HCT116 (cell line): Measurements from ENCODE around the gene CCDC112. TPM values are rescaled to one million over a fixed set of nuclear protein-coding genes. Genes with fewer than 3 reads are reported as not detected.

ENCODE experiments used
- ATAC-seq: fragments of 200-7000 bp; cut with Tn5 transposase; 2 replicates; pipeline ENCODE4 v1.9.1; 2020; ENCODE audit warnings: mild to moderate bottlenecking, moderate library complexity
- BruUV-seq: library from RNA; stranded (reverse); fragments of 400-500 nt; replicated peaks from 2 replicates; lab custom pipeline; 2021; lab: Mats Ljungman, UMichigan
- CTCF ChIA-PET: fragments of 300-600 bp; sonication (Branson Sonifier 250); formaldehyde crosslinking; loops from one replicate; lab custom pipeline; 2021; ENCODE audit warnings: antibody characterized with exemption; lab: Charles Lee
- POLR2A ChIA-PET: fragments of 300-600, 350-600 bp; sonication (Branson Sonifier 250); formaldehyde crosslinking; loops from one replicate; lab custom pipeline; 2021; ENCODE audit warnings: antibody characterized with exemption; lab: Charles Lee
- RAD21 ChIA-PET, 2 experiments: fragments of 300-600 bp; sonication (Branson Sonifier 250); formaldehyde crosslinking; loops; one replicate each; lab custom pipeline; 2023; ENCODE audit warnings: low total read pairs in 2 of 2; ENCODE audit not compliant: uncharacterized antibody in 2 of 2, unreplicated experiment in 2 of 2, low non-redundant PET in 1 of 2; lab: Charles Lee
- DNase-seq: peaks from one replicate; pipeline ENCODE4 v3.0.0-alpha.2; 2010; ENCODE audit warnings: low read depth, low spot score
- H2AFZ ChIP-seq: fragments of 200-600 bp; shearing (Covaris generic), sonication (generic); 2 replicates; pipeline ENCODE4 v1.6.1; 2017; ENCODE audit warnings: low read depth, mixed run types, mixed read lengths, antibody characterized with exemption, low read length; ENCODE audit not compliant: poor library complexity, severe bottlenecking
- H3K27ac ChIP-seq: 2 replicates; pipeline ENCODE4 v1.5.1; 2012; ENCODE audit warnings: low read depth, low read length
- H3K27me3 ChIP-seq: fragments of 200-600 bp; sonication (generic); 2 replicates; pipeline ENCODE4 v1.6.1; 2016; ENCODE audit warnings: mixed run types, low read length, mixed read lengths; ENCODE audit not compliant: insufficient read depth
- H3K36me3 ChIP-seq, 2 experiments: fragments of 200-500 bp in 1 of 2; fragments of 200-600 bp in 1 of 2; sonication (Bioruptor generic) in 1 of 2; sonication (generic) in 1 of 2; 2 replicates each; pipeline versions ENCODE4 v1.5.1 to v1.6.1; 2014 to 2016; ENCODE audit warnings: low read length in 2 of 2, inconsistent platforms in 1 of 2, mixed read lengths in 1 of 2, mixed run types in 1 of 2; ENCODE audit not compliant: insufficient read depth in 2 of 2, control insufficient read depth in 1 of 2
- H3K4me1 ChIP-seq, 2 experiments: fragments of 200-600 bp in 1 of 2; sonication (generic) in 1 of 2; 2 replicates each; pipeline versions ENCODE4 v1.5.1 to v1.6.1; 2012 to 2017; ENCODE audit warnings: low read length in 2 of 2, inconsistent platforms in 1 of 2, mild to moderate bottlenecking in 1 of 2, mixed read lengths in 1 of 2, mixed run types in 1 of 2, moderate library complexity in 1 of 2; ENCODE audit not compliant: insufficient read depth in 2 of 2, control insufficient read depth in 1 of 2
- H3K4me2 ChIP-seq: fragments of 200-600 bp; sonication (generic); 2 replicates; pipeline ENCODE4 v1.6.1; 2017; ENCODE audit warnings: mixed run types, low read length, mixed read lengths
- H3K4me3 ChIP-seq, 2 experiments: fragments of 200-600 bp in 1 of 2; sonication (generic) in 1 of 2; replicated peaks in 1 of 2; 2 replicates each; pipeline ENCODE4 v1.5.1; 2011 to 2016; ENCODE audit warnings: low read length in 2 of 2, control low read depth in 1 of 2, low read depth in 1 of 2, mild to moderate bottlenecking in 1 of 2, mixed read lengths in 1 of 2, mixed run types in 1 of 2
- H3K79me2 ChIP-seq: fragments of 200-600 bp; sonication (generic); 2 replicates; pipeline ENCODE4 v1.6.1; 2017; ENCODE audit warnings: mild to moderate bottlenecking, mixed run types, low read length, moderate library complexity, mixed read lengths; ENCODE audit not compliant: insufficient read depth
- H3K9ac ChIP-seq: fragments of 200-600 bp; sonication (generic); 2 replicates; pipeline ENCODE4 v1.6.1; 2016; ENCODE audit warnings: low read length, mixed read lengths
- H3K9me2 ChIP-seq: fragments of 200-600 bp; sonication (generic), shearing (Covaris generic); 2 replicates; pipeline ENCODE4 v1.6.1; 2017; ENCODE audit warnings: mixed run types, mild to moderate bottlenecking, moderate library complexity; ENCODE audit not compliant: insufficient read depth
- H3K9me3 ChIP-seq, 2 experiments: fragments of 200-500 bp in 1 of 2; fragments of 200-600 bp in 1 of 2; sonication (Bioruptor generic) in 1 of 2; sonication (generic) in 1 of 2; 2 replicates each; pipeline ENCODE4 v1.6.1; 2014 to 2017; ENCODE audit warnings: low read length in 2 of 2, mixed read lengths in 2 of 2, inconsistent platforms in 1 of 2, low read depth in 1 of 2, mild to moderate bottlenecking in 1 of 2, mixed run types in 1 of 2, moderate library complexity in 1 of 2; ENCODE audit not compliant: control insufficient read depth in 1 of 2, insufficient read depth in 1 of 2
- H4K20me1 ChIP-seq: fragments of 200-600 bp; sonication (generic), shearing (Covaris generic); 2 replicates; pipeline ENCODE4 v1.6.1; 2017; ENCODE audit warnings: mixed run types, mild to moderate bottlenecking, moderate library complexity; ENCODE audit not compliant: insufficient read depth
- CEBPB ChIP-seq: IDR thresholded peaks from 2 replicates; pipeline ENCODE4 v1.6.1; 2012; ENCODE audit warnings: low read depth
- CTCF ChIP-seq, 3 experiments: fragments of 200-600 bp in 1 of 3; sonication (generic) in 1 of 3; IDR thresholded peaks in 2 of 3; conservative IDR thresholded peaks in 1 of 3; 2 replicates each; pipeline ENCODE4 v1.5.1; 2012 to 2017; ENCODE audit warnings: low read depth in 2 of 3, low read length in 2 of 3, antibody characterized with exemption in 1 of 3, borderline replicate concordance in 1 of 3, control low read depth in 1 of 3, mild to moderate bottlenecking in 1 of 3, mixed read lengths in 1 of 3, mixed run types in 1 of 3, moderate library complexity in 1 of 3; ENCODE audit not compliant: insufficient read depth in 1 of 3
- EGR1 ChIP-seq: IDR thresholded peaks from 2 replicates; pipeline ENCODE4 v1.6.1; 2012; ENCODE audit warnings: low read depth
- ELF1 ChIP-seq: IDR thresholded peaks from 2 replicates; pipeline ENCODE4 v1.6.1; 2012; ENCODE audit warnings: low read depth, borderline replicate concordance
- SP1 ChIP-seq: IDR thresholded peaks from 2 replicates; pipeline ENCODE4 v1.6.1; 2012; ENCODE audit warnings: low read depth
- intact Hi-C: fragments of 100-400 bp; cut with micrococcal nuclease; formaldehyde crosslinking; loops from 2 replicates; pipeline ENCODE4 v1.10.0; 2022
- total RNA-seq: library from RNA; stranded (reverse); gene quantifications from one replicate; pipeline ENCODE4 v1.2.1, GENCODE V29; 2021; ENCODE audit not compliant: unreplicated experiment

Gene CCDC112
- total RNA-seq, 1 experiment from 2014 or later = 13.7 TPM

GRCh38 chr5:115341745-115342144, 45.3 kb upstream of the CCDC112 start:
- intact Hi-C loops = loop anchor here (10.0 kb wide), 1 partner anchor 1117 kb away; no protein-coding TSS in a partner anchor
- H3K9me3 ChIP-seq = no peaks in the 10 kb centered on the region
- no peak overlapping the region for H3K4me2 ChIP-seq
- H3K4me1 ChIP-seq = no peaks in the 10 kb centered on the region
- no peak overlapping the region for H3K27ac ChIP-seq
- no peak for DNase-seq
- H3K9ac ChIP-seq = no peak overlapping the region
- no peaks in the 10 kb centered on the region for H3K79me2 ChIP-seq
- CTCF ChIA-PET = no interaction called here
- H2AFZ ChIP-seq = no peak overlapping the region
- POLR2A ChIA-PET = no interaction called here
- ATAC-seq = no peak
- H4K20me1 ChIP-seq = no peaks in the 10 kb centered on the region
- H3K36me3 ChIP-seq = no peaks in the 10 kb centered on the region
- no peaks in the 10 kb centered on the region for H3K27me3 ChIP-seq
- no TSS peak for BruUV-seq
- RAD21 ChIA-PET = no interaction called here
- no peak overlapping the region for H3K4me3 ChIP-seq
- TF ChIP-seq ELF1 (no peak), CEBPB (no peak)
- H3K9me2 ChIP-seq = no peaks in the 10 kb centered on the region

- no peak overlapping the region for H3K4me2 ChIP-seq
- CTCF ChIA-PET = no interaction called here
- BruUV-seq = no TSS peak
- no peak overlapping the region for H3K27ac ChIP-seq
- no peaks in the 10 kb centered on the region for H3K79me2 ChIP-seq
- H3K4me1 ChIP-seq = no peaks in the 10 kb centered on the region
- RAD21 ChIA-PET = no interaction called here
- no peak for TF ChIP-seq CTCF (IDR thresholded peaks at IDR 0.05 in 2 of 3, conservative IDR thresholded peaks at IDR 0.05 in 1 of 3; ENCODE audit: borderline replicate concordance in 1 of 3, insufficient read depth in 1 of 3, low read depth in 2 of 3, low read length in 2 of 3)
- no peak for TF ChIP-seq SP1
- no peak for TF ChIP-seq EGR1
- ATAC-seq (no peak), DNase-seq (no peak)
- H2AFZ ChIP-seq = no peak overlapping the region
- no peak overlapping the region for H3K4me3 ChIP-seq
- H3K9me2 ChIP-seq = no peaks in the 10 kb centered on the region
- no peaks in the 10 kb centered on the region for H4K20me1 ChIP-seq
- no peaks in the 10 kb centered on the region for H3K27me3 ChIP-seq
- POLR2A ChIA-PET = no interaction called here
- no peaks in the 10 kb centered on the region for H3K36me3 ChIP-seq
- H3K9ac ChIP-seq = no peak overlapping the region
- intact Hi-C loops = no loop called here
- no peaks in the 10 kb centered on the region for H3K9me3 ChIP-seq
Measured at GRCh38 chr5:115338851-115339250, 42.4 kb upstream of the CCDC112 start.
